Smooth muscle cell (in vitro differentiated cells): ENCODE results near the gene CBX1. TPM values are rescaled to one million over a fixed set of nuclear protein-coding genes. Genes with fewer than 3 reads are reported as not detected.

ENCODE experiments used
- DNase-seq: peaks from one replicate; lab custom pipeline; 2025; ENCODE audit not compliant: unreplicated experiment; lab: John Stamatoyannopoulos, UW
- H2AFZ ChIP-seq: fragments of 200-600 bp; sonication (generic); 2 replicates; pipeline ENCODE4 v1.6.0; 2016; ENCODE audit warnings: antibody characterized with exemption, low read depth, mild to moderate bottlenecking
- H3F3A ChIP-seq: fragments of 200-600 bp; sonication (generic); 2 replicates; pipeline ENCODE4 v1.6.0; 2017; ENCODE audit warnings: antibody characterized with exemption, low read depth
- H3K27ac ChIP-seq: fragments of 200-600 bp; sonication (generic); 2 replicates; pipeline ENCODE4 v1.5.1; 2016; ENCODE audit warnings: low read depth, mild to moderate bottlenecking
- H3K27me3 ChIP-seq: fragments of 200-600 bp; sonication (generic); 2 replicates; pipeline ENCODE4 v1.6.1; 2016; ENCODE audit warnings: low read depth, mild to moderate bottlenecking
- H3K36me3 ChIP-seq: fragments of 200-600 bp; sonication (generic); 2 replicates; pipeline ENCODE4 v1.5.1; 2016; ENCODE audit warnings: low read depth
- H3K4me1 ChIP-seq: fragments of 200-600 bp; sonication (generic); 2 replicates; pipeline ENCODE4 v1.5.1; 2016; ENCODE audit warnings: low read depth
- H3K4me2 ChIP-seq: fragments of 200-600 bp; sonication (generic); 2 replicates; pipeline ENCODE4 v1.6.0; 2016; ENCODE audit warnings: mild to moderate bottlenecking
- H3K4me3 ChIP-seq: fragments of 200-600 bp; sonication (generic); 2 replicates; pipeline ENCODE4 v1.5.1; 2016; ENCODE audit warnings: mild to moderate bottlenecking
- H3K79me2 ChIP-seq: fragments of 200-600 bp; sonication (generic); 2 replicates; pipeline ENCODE4 v1.6.0; 2016; ENCODE audit warnings: low read depth, mild to moderate bottlenecking
- H3K9ac ChIP-seq: fragments of 200-600 bp; sonication (generic); 2 replicates; pipeline ENCODE4 v1.6.0; 2016; ENCODE audit warnings: low read depth
- H3K9me3 ChIP-seq: fragments of 200-600 bp; sonication (generic); replicated peaks from 2 replicates; pipeline ENCODE4 v1.5.1; 2016; ENCODE audit warnings: low read depth
- H4K20me1 ChIP-seq: fragments of 200-600 bp; sonication (generic); 2 replicates; pipeline ENCODE4 v1.6.0; 2016; ENCODE audit warnings: low read depth
- WGBS: methylation state at CpG from one replicate; pipeline ENCODE4 v1.1.7; 2016; ENCODE audit warnings: low lambda C conversion rate; 5-methylcytosine and 5-hydroxymethylcytosine counted together
- polyA plus RNA-seq: library from polyadenylated mRNA; unstranded; fragments of >200 nt; fragmentation: Nextera tagmentation; extraction: Ambion mirVana; gene quantifications from 2 replicates; pipeline ENCODE4 v1.2.1, GENCODE V29; 2016
- total RNA-seq: library from RNA; depleted of rRNA; stranded (reverse); fragments of >200 nt; gene quantifications from 2 replicates; pipeline ENCODE4 v1.2.3, GENCODE V29; 2014
- TF ChIP-seq, protein P1 (sequence below): fragments of 200-600 bp; sonication (generic); IDR thresholded peaks from 2 replicates; pipeline ENCODE4 v1.5.1; 2017; ENCODE audit warnings: borderline replicate concordance, mild to moderate bottlenecking, antibody characterized with exemption; ENCODE audit not compliant: insufficient read depth, poor library complexity, severe bottlenecking

CBX1 gene
- total and polyA plus RNA-seq, 2 experiments from 2014 or later: 32.7 to 63.4 TPM

DNA sequence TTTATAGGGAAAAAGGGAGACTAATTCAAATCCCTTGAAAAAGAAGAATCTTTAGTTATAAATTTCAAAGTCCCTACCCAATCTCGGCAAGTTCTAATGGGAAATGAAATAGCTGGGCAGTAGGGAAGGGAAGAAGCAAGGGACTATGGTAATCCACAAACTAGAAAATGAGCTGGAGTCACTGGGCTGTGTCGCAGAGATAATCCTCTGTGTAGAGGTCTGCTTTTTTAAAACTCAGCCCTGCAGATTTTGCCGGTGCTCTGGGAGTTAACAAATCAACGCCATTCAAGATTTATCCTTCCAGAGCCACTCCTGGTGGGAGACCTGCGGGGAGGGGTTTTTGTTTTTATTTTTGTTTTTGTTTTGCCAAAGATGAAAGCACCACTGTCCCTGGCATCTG is 27.1 kb upstream of the CBX1 start:
- H3K4me3 ChIP-seq: no peak overlapping the region
- H3K27me3 ChIP-seq: peaks cover 3% of the 10 kb centered on the region
- no peaks in the 10 kb centered on the region for H4K20me1 ChIP-seq
- H3K36me3 ChIP-seq: no peaks in the 10 kb centered on the region
- no peaks in the 10 kb centered on the region for H3K9me3 ChIP-seq
- DNase-seq: no peak
- H3K4me2 ChIP-seq: no peak overlapping the region
- no peak overlapping the region for H2AFZ ChIP-seq
- no peaks in the 10 kb centered on the region for H3K79me2 ChIP-seq
- H3K9ac ChIP-seq: no peak overlapping the region
- TF ChIP-seq, protein P1, sequence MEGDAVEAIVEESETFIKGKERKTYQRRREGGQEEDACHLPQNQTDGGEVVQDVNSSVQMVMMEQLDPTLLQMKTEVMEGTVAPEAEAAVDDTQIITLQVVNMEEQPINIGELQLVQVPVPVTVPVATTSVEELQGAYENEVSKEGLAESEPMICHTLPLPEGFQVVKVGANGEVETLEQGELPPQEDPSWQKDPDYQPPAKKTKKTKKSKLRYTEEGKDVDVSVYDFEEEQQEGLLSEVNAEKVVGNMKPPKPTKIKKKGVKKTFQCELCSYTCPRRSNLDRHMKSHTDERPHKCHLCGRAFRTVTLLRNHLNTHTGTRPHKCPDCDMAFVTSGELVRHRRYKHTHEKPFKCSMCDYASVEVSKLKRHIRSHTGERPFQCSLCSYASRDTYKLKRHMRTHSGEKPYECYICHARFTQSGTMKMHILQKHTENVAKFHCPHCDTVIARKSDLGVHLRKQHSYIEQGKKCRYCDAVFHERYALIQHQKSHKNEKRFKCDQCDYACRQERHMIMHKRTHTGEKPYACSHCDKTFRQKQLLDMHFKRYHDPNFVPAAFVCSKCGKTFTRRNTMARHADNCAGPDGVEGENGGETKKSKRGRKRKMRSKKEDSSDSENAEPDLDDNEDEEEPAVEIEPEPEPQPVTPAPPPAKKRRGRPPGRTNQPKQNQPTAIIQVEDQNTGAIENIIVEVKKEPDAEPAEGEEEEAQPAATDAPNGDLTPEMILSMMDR: no peak
- peaks cover 18% of the 10 kb centered on the region for H3K4me1 ChIP-seq
- 33% methylated on average over 5 of the region's 5 CpGs for WGBS
- H3K27ac ChIP-seq: no peak overlapping the region
- no peaks in the 10 kb centered on the region for H3F3A ChIP-seq

DNA sequence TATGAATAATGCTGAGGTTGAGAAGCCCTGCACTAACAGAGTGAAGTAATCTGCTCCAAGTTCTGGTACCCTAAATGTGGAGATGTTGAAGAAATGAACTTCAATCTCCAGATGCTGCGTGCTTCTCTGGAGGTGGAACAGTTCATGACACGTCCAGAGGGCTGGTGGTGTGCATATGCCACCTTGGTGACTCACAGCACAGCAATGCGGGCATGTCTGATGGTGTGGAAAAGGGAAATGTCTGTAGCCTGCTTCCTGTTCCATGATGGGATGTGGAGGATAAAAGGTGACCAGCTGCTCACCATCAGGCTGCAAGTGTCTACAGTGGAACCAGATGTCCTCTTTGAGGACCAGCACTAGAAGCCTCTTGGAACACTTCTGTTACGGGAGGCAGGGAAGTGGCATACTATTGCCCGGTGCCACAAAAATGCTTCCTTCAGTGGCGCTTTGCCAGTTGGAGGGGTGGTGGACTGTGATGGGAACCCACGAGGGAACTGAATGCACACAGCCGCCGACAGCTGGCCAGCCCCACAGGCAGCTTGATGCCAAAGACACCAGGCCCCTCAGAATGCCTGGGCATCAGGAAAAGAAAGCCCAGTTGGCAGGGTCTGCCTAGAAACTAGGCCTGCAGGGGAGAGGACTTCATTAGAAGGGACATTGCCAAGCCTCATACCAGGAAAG is 26.2 kb upstream of the CBX1 start:
- Histone ChIP-seq H3K36me3 (no peaks in the 10 kb centered on the region), H3K27ac (no peak overlapping the region), H3F3A (no peaks in the 10 kb centered on the region), H4K20me1 (no peaks in the 10 kb centered on the region), H2AFZ (no peak overlapping the region), H3K79me2 (no peaks in the 10 kb centered on the region), H3K4me1 (peaks cover 27% of the 10 kb centered on the region), H3K27me3 (no peaks in the 10 kb centered on the region), H3K9me3 (no peaks in the 10 kb centered on the region), H3K9ac (no peak overlapping the region), H3K4me3 (no peak overlapping the region), H3K4me2 (no peak overlapping the region)
- TF ChIP-seq, protein P1: no peak
- no peak for DNase-seq
- 90% methylated on average over 9 of the region's 9 CpGs for WGBS

DNA sequence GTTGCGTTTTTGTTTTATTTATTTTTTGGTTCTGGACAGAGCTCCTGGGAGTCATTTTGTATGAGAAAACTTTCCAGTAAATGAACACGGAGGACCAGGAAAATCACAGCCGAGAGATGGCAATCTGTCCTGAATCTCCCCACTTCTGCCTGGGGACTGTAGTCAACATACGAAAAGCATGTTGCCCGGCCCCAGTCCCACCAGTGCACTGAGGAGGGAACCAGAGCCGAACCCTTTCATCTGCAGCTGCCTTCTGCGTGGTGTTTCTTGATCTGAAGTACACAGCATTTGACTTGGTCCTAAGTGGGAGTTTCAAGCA is 25.2 kb upstream of the CBX1 start:
- Histone ChIP-seq H3K4me3 (no peak overlapping the region), H3K9me3 (no peaks in the 10 kb centered on the region), H3K27me3 (no peaks in the 10 kb centered on the region), H4K20me1 (no peaks in the 10 kb centered on the region), H3K4me2 (no peak overlapping the region), H3F3A (no peaks in the 10 kb centered on the region), H2AFZ (no peak overlapping the region), H3K9ac (no peak overlapping the region), H3K36me3 (peaks cover 2% of the 10 kb centered on the region), H3K27ac (no peak overlapping the region), H3K79me2 (no peaks in the 10 kb centered on the region), H3K4me1 (peaks cover 35% of the 10 kb centered on the region)
- WGBS: 91% methylated on average over 7 of the region's 7 CpGs
- TF ChIP-seq, protein P1: no peak
- DNase-seq: no peak
